Kidney (tissue), 14 donors: ENCODE results near the gene XRCC3. TPM values are rescaled to one million over a fixed set of nuclear protein-coding genes. Genes with fewer than 3 reads are reported as not detected.

ENCODE experiments used
- DNase-seq, 5 donors: peaks; one replicate each; pipeline ENCODE4 v3.0.0-alpha.2; 2013 to 2020
- FAIRE-seq: peaks from 2 replicates; lab custom pipeline; 2012; peaks lifted over from hg19 to GRCh38; lab: Jason Lieb, UNC
- H3K27ac ChIP-seq, 2 donors: one replicate each; pipeline ENCODE4 v1.7.0; 2013; ENCODE audit warnings: low read depth in 2 of 2, low read length in 2 of 2, inconsistent platforms in 1 of 2
- H3K27me3 ChIP-seq: one replicate; pipeline ENCODE4 v1.7.1; 2013; ENCODE audit warnings: low read length, inconsistent platforms; ENCODE audit not compliant: control insufficient read depth, insufficient read depth
- H3K36me3 ChIP-seq, 3 donors: one replicate each; pipeline versions ENCODE4 v1.7.0 to v1.7.1; 2013; ENCODE audit warnings: low read length in 3 of 3, control low read depth in 1 of 3, inconsistent platforms in 1 of 3; ENCODE audit not compliant: insufficient read depth in 3 of 3, control insufficient read depth in 2 of 3
- H3K4me1 ChIP-seq, 3 donors: one replicate each; pipeline versions ENCODE4 v1.7.0 to v1.7.1; 2013; ENCODE audit warnings: low read length in 3 of 3, inconsistent platforms in 1 of 3, low read depth in 1 of 3; ENCODE audit not compliant: control insufficient read depth in 2 of 3, insufficient read depth in 2 of 3
- H3K4me3 ChIP-seq, 3 donors: one replicate each; pipeline versions ENCODE4 v1.7.0 to v1.8.1; 2013; ENCODE audit warnings: low read length in 3 of 3, control low read depth in 1 of 3, inconsistent platforms in 1 of 3
- H3K9ac ChIP-seq, 3 donors: one replicate each; pipeline versions ENCODE4 v1.7.0 to v1.7.1; 2013; ENCODE audit warnings: low read length in 3 of 3, control low read depth in 1 of 3, inconsistent platforms in 1 of 3
- H3K9me3 ChIP-seq, 3 donors: one replicate each; pipeline versions ENCODE4 v1.7.0 to v1.7.1; 2013; ENCODE audit warnings: low read length in 3 of 3, control low read depth in 1 of 3, inconsistent platforms in 1 of 3; ENCODE audit not compliant: control insufficient read depth in 2 of 3, insufficient read depth in 1 of 3
- intact Hi-C: fragments of 100-400 bp; cut with DNase I; formaldehyde crosslinking; loops from one replicate; pipeline ENCODE4 v1.11.1; 2022
- polyA plus RNA-seq: library from polyadenylated mRNA; stranded (reverse); fragments of 350-450 nt; fragmentation: Illumina TruSeq; extraction: RNeasy Lipid Tissue Mini Kit (QIAGEN cat#74804); gene quantifications from one replicate; pipeline ENCODE4 v1.2.3, GENCODE V29; 2014; ENCODE audit warnings: low read depth, low replicate concordance; ENCODE audit not compliant: insufficient read depth
- total RNA-seq: library from RNA; stranded (reverse); fragmentation: NEBNext Ultra II Directional; extraction: Animal tissue kit (Norgen Biotek cat#: 25700); gene quantifications from one replicate; pipeline ENCODE4 v1.2.1, GENCODE V29; 2021
- TF ChIP-seq, protein P1 (sequence below): IDR thresholded peaks from 3 replicates; pipeline ENCODE4 v1.5.1; 2012; ENCODE audit warnings: mild to moderate bottlenecking, moderate library complexity, borderline replicate concordance; ENCODE audit not compliant: insufficient read depth; ENCODE audit errors: extremely low read depth
- donor health status: control.
- donor health status: control.
- donor health status: control.
- donor health status: control.
- donor health status: control.
- donor health status: DM: yes; HTN: yes; CAD: no.
- donor health status: Normal renal cell carcinoma (clear cell type).

Gene XRCC3
- total and polyA plus RNA-seq, 2 donors from 2014 or later = 2.8 to 6.3 TPM

GRCh38 chr14:103714063-103714724, 1.1 kb downstream of the XRCC3 start:
- intact Hi-C loops = no loop called here
- Histone ChIP-seq H3K4me3 (no peak overlapping the region), H3K9ac (no peak overlapping the region), H3K4me1 (peaks cover 0 to 21% (median 10%) of the 10 kb centered on the region in 3 donors), H3K9me3 (no peaks in the 10 kb centered on the region), H3K27ac (no peak overlapping the region), H3K36me3 (no peaks in the 10 kb centered on the region), H3K27me3 (no peaks in the 10 kb centered on the region)
- FAIRE-seq (no peak), DNase-seq (peak in 1 of 5 donors; percentile 57)
- TF ChIP-seq, protein P1, sequence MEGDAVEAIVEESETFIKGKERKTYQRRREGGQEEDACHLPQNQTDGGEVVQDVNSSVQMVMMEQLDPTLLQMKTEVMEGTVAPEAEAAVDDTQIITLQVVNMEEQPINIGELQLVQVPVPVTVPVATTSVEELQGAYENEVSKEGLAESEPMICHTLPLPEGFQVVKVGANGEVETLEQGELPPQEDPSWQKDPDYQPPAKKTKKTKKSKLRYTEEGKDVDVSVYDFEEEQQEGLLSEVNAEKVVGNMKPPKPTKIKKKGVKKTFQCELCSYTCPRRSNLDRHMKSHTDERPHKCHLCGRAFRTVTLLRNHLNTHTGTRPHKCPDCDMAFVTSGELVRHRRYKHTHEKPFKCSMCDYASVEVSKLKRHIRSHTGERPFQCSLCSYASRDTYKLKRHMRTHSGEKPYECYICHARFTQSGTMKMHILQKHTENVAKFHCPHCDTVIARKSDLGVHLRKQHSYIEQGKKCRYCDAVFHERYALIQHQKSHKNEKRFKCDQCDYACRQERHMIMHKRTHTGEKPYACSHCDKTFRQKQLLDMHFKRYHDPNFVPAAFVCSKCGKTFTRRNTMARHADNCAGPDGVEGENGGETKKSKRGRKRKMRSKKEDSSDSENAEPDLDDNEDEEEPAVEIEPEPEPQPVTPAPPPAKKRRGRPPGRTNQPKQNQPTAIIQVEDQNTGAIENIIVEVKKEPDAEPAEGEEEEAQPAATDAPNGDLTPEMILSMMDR = no peak

GRCh38 chr14:103713304-103714062, 1.8 kb downstream of the XRCC3 start:
- Histone ChIP-seq H3K4me1 (peaks cover 0 to 16% (median 10%) of the 10 kb centered on the region in 3 donors), H3K27me3 (no peaks in the 10 kb centered on the region), H3K9ac (no peak overlapping the region), H3K9me3 (no peaks in the 10 kb centered on the region), H3K4me3 (no peak overlapping the region), H3K27ac (no peak overlapping the region), H3K36me3 (no peaks in the 10 kb centered on the region)
- DNase-seq = no peak
- no peak for FAIRE-seq
- TF ChIP-seq, protein P1 = no peak
- intact Hi-C loops = no loop called here

DNA sequence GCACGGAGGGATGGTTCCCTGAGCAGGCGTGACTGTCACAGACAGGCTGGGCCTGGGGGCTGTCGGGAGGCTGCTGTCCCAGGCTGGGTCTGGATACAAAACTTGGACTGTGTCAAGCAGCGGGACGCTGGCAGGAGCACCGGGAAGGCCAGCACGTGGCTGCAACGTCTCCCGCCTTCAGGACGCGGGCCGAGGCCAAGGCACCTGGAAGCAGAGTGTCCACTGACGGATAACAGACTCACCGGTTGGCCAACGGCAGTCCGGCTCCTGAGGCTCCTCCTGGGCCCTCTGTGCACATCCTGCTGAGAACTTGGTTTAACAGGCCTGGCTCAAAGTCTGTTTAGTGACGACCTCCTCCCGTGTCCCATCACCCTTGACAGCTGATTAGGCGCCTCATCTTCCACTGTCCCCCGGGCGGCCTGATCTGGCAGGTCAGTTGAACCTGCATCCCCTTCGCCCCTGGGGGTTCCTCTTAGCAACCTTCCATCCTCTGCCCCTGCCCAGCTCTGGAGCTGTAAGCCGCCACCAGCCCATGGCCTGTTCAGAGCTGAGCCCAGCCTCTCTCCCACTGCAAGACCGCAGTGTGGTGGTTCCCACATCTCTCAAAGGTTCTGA, 2.5 kb downstream of the XRCC3 start:
- intact Hi-C loops = no loop called here
- H3K4me3 ChIP-seq = no peak overlapping the region
- TF ChIP-seq, protein P1 = no peak
- FAIRE-seq (no peak), DNase-seq (no peak)
- H3K9ac ChIP-seq = no peak overlapping the region
- H3K9me3 ChIP-seq = no peaks in the 10 kb centered on the region
- no peaks in the 10 kb centered on the region for H3K27me3 ChIP-seq
- no peak overlapping the region for H3K27ac ChIP-seq
- no peaks in the 10 kb centered on the region for H3K36me3 ChIP-seq
- H3K4me1 ChIP-seq = peaks cover 0 to 12% (median 10%) of the 10 kb centered on the region in 3 donors
